HG02588 (cell line): ENCODE measurements around the gene C1QTNF1.

Experiments used
- ATAC-seq: cut with Tn5 transposase; IDR thresholded peaks from one replicate; pipeline ENCODE4 v1.9.1; 2021; ENCODE audit warnings: mild to moderate bottlenecking, moderate library complexity; ENCODE audit not compliant: unreplicated experiment

The C1QTNF1 gene

GRCh38 chr17:79038545-79039135 is 14.7 kb downstream of the C1QTNF1 start:
- no peak for ATAC-seq

DNA sequence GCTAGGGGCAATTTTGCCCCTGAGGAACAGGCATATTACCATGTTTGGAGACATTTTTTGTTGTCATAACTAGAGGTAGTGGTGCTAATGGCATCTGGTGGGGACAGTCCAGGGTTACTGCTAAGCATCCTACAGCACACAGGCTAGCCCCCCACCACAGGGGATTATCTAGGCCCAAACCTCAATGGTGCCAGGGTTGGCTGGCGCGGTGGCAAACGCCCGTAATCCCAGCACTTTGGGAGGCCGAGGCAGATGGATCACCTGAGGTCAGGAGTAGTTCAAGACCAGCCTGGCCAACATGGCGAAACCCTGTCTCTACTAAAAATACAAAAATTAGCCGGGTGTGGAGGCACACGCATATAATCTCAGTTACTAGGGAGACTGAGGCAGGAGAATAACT is 15.2 kb downstream of the C1QTNF1 start:
- no peak for ATAC-seq

DNA sequence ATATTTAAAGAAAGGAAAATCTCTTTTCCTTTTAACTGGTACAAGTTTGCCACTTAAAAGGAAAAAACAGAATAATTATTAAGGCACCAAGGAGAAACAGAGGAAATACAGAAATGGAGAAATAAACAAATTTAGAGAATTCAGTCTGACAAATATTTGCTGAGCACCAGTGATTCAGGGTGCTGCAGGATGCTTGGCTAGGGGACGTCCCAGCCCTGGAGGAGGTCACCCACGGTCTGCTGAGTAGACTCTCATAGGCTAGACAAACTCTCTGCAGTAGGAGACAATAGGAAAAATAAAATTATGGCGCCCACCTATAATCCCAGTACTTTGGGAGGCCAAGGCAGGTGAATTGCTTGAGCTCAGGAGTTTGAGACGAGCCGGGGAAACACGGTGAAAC is 15.9 kb downstream of the C1QTNF1 start:
- no peak for ATAC-seq

- no peak for ATAC-seq
Measured at GRCh38 chr17:79041041-79041570, 17.1 kb downstream of the C1QTNF1 start.

GRCh38 chr17:79041723-79042420 is 17.9 kb downstream of the C1QTNF1 start:
- no peak for ATAC-seq

GRCh38 chr17:79042421-79043190 is 18.6 kb downstream of the C1QTNF1 start:
- no peak for ATAC-seq

DNA sequence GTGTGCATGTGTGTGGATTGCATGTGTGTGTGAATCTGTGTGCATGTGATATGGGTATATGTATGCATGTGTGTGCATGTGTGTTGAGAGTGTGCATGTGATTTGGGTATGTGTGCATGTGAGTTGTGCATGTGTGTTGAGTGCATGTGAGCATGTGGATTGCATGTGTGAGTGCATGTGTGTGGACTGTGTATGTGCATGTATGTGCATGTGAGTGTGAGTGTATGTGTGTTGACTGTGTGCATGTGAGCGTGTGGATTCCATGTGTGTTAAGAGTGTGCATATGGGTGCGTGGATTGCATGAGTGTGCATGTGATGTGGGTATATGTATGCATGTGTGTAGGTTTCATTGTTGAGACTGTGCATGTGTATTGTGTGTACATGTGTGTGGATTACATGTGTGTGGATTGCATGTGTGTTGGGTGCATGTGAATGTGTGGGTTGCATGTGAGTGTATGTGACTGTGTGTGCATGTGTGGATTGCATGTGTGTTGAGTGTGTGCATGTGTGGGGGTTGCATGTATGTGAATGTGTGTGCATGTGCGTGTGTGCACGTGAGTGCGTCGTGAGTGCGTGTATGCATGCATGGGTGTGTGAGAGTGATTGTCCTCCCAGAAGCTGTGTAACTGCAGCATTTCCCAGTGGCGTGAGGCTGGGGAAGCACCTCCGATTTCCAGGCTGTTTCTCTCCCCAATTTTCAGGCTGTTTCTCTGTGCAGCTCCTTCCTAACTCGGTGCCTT is 19.4 kb downstream of the C1QTNF1 start:
- no peak for ATAC-seq

- no peak for ATAC-seq
Measured at GRCh38 chr17:79043931-79044320, 20.0 kb downstream of the C1QTNF1 start.

DNA sequence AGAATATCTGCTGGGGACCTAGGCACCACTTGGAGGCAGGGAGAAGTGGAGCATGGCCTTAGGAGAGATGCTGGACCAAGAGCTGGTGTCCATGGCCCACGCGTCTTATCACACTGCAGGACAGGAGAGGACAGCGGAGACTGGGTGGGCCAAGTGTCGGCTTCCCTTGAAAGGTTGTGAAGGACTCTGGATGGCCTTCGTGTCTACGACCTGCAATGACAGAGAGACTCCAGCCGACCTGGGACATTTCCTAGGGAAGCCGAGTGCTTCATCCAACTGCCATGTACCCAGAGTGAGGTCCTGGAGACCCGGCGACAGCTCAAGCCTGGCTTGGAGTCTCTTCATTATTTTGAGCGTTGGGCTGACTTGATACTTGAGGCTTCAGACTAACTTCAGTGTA is 20.5 kb downstream of the C1QTNF1 start:
- no peak for ATAC-seq

- ATAC-seq = no peak
Measured at GRCh38 chr17:79045001-79045729, 21.2 kb downstream of the C1QTNF1 start.

DNA sequence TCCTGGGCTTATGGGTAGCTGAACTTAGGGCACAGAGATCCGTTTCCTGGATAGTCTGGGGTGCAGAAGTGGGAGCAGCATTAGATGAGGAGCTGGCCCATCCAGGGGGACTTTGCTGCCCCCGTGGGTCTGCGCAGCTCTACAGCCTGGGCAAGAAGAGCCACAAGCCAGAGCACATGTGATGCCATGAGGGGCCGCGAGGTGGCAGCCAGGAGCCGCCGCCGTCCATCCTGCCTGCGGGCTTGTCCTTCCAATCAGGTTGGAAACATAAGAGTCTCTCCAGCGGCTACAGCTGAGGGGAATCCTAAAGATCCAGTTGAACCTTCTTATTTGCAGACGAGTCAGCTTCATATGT is 21.9 kb downstream of the C1QTNF1 start:
- no peak for ATAC-seq

GRCh38 chr17:79046197-79046915 is 22.4 kb downstream of the C1QTNF1 start:
- no peak for ATAC-seq

GRCh38 chr17:79046916-79047280 is 22.9 kb downstream of the C1QTNF1 start:
- ATAC-seq = no peak

DNA sequence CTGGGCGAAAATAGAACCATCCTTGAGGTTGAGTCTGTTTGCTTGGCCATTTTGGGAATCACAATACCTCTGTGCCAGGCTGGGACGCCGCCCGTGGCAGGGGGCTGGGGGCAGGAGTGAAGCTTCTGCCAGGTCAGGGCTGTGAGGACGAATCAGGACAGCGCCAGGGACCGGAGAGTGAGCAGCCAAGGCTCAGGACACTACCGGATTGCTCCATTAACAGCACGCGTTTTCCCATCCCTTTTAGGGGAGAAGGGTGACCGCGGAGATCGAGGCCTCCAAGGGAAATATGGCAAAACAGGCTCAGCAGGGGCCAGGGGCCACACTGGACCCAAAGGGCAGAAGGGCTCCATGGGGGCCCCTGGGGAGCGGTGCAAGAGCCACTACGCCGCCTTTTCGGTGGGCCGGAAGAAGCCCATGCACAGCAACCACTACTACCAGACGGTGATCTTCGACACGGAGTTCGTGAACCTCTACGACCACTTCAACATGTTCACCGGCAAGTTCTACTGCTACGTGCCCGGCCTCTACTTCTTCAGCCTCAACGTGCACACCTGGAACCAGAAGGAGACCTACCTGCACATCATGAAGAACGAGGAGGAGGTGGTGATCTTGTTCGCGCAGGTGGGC is 23.4 kb downstream of the C1QTNF1 start:
- no peak for ATAC-seq

DNA sequence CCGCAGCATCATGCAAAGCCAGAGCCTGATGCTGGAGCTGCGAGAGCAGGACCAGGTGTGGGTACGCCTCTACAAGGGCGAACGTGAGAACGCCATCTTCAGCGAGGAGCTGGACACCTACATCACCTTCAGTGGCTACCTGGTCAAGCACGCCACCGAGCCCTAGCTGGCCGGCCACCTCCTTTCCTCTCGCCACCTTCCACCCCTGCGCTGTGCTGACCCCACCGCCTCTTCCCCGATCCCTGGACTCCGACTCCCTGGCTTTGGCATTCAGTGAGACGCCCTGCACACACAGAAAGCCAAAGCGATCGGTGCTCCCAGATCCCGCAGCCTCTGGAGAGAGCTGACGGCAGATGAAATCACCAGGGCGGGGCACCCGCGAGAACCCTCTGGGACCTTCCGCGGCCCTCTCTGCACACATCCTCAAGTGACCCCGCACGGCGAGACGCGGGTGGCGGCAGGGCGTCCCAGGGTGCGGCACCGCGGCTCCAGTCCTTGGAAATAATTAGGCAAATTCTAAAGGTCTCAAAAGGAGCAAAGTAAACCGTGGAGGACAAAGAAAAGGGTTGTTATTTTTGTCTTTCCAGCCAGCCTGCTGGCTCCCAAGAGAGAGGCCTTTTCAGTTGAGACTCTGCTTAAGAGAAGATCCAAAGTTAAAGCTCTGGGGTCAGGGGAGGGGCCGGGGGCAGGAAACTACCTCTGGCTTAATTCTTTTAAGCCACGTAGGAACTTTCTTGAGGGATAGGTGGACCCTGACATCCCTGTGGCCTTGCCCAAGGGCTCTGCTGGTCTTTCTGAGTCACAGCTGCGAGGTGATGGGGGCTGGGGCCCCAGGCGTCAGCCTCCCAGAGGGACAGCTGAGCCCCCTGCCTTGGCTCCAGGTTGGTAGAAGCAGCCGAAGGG is 24.2 kb downstream of the C1QTNF1 start:
- no peak for ATAC-seq

GRCh38 chr17:79048826-79049755 is 25.1 kb downstream of the C1QTNF1 start:
- no peak for ATAC-seq

DNA sequence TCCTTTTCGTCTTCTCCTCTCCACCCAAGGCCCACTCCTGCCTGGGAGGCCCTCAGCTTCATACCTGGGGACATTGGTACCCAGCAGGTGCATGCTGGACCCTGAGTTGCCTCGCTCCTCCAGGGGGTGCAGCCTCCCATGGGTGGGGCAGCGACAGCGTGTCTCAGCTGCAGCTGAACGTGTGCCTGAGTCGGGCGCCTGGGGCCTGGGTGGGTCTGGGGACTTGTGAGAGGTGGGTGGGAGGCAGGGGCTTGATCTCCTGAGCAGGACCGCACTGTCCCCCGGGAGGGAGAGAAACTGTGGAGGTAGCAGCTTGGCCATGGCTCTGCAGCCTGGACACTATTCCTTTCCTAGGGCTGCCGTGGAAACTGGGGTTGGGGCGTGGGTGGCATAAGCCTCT is 25.9 kb downstream of the C1QTNF1 start:
- no peak for ATAC-seq
